ENCODE data around the gene CGRRF1.

Gene CGRRF1

DNA sequence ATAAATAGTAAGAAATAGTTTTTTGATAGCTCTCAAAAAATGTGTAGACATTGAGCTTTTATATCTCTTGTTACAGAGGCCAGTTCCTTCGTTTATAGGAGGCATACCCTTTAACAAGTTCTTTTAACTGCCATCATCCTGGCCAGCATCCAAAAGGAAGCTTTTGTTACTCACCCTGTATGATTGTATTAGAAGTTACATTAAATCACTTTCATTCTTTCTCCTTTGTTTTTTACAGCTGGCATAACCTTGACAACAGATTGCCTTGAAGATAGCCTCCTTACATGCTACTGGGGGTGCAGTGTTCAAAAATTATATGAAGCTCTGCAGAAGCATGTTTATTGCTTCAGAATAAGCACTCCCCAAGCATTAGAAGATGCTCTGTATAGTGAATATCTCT lies 20.1 kb downstream of the CGRRF1 start:
- TF ChIP-seq, protein P1, sequence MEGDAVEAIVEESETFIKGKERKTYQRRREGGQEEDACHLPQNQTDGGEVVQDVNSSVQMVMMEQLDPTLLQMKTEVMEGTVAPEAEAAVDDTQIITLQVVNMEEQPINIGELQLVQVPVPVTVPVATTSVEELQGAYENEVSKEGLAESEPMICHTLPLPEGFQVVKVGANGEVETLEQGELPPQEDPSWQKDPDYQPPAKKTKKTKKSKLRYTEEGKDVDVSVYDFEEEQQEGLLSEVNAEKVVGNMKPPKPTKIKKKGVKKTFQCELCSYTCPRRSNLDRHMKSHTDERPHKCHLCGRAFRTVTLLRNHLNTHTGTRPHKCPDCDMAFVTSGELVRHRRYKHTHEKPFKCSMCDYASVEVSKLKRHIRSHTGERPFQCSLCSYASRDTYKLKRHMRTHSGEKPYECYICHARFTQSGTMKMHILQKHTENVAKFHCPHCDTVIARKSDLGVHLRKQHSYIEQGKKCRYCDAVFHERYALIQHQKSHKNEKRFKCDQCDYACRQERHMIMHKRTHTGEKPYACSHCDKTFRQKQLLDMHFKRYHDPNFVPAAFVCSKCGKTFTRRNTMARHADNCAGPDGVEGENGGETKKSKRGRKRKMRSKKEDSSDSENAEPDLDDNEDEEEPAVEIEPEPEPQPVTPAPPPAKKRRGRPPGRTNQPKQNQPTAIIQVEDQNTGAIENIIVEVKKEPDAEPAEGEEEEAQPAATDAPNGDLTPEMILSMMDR (conservative IDR thresholded peaks at IDR 0.05): no peak
- H3K27ac ChIP-seq: peak overlapping the region; percentile 83

DNA sequence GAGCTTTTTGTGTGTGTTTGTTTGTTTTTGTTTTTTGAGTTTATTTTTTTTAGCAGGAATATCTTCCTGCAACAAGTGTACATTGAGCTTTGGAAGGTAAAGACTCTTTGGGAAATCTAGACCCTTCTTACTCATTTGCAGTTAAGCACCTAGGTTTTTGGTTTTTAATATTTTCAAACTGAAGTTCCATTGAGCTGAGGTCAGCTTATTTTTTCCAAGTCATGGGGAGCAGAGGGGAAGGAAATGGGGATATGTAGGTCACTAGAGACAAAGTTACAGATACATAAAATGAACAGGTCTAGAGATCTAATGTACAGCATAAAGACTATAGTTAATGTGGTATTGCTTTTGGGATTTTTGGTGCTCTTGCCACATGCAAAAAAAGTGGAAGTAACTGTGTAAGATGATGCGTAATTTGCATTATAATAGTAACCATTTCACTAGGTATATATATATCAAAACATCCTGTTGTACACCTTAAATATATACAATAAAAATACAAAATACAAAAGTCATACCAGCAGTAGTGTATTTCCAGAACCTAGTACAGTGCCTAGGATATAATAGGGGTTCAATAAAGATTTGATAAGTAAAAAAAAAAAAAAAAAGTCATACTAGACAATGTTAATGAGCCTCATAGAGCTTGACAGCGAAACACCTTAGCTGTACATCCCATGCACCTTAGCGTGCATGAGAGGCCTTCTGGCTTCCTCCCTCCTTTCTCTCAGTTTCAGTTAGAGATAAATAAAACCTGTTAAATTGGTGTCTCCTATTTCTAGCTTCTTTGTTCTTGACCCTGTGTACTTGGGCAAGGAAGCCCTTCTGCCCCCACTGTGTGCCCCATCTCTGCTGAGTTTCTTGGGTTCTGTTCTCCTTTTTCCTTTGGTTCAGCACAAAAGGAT lies 22.7 kb downstream of the CGRRF1 start:
- peak overlapping the region; percentile 94; the same call in 1 of the 2 replicates for H3K27ac ChIP-seq
- TF ChIP-seq, protein P1 (conservative IDR thresholded peaks at IDR 0.05): no peak

GRCh38 chr14:54533100-54533499 lies 23.4 kb downstream of the CGRRF1 start:
- peak overlapping the region; percentile 94; the same call in 1 of the 2 replicates for H3K27ac ChIP-seq
- TF ChIP-seq, protein P1 (conservative IDR thresholded peaks at IDR 0.05): no peak

GRCh38 chr14:54535126-54535525 lies 25.4 kb downstream of the CGRRF1 start:
- H3K27ac ChIP-seq: peak overlapping the region; percentile 94
- TF ChIP-seq, protein P1 (conservative IDR thresholded peaks at IDR 0.05): no peak

DNA sequence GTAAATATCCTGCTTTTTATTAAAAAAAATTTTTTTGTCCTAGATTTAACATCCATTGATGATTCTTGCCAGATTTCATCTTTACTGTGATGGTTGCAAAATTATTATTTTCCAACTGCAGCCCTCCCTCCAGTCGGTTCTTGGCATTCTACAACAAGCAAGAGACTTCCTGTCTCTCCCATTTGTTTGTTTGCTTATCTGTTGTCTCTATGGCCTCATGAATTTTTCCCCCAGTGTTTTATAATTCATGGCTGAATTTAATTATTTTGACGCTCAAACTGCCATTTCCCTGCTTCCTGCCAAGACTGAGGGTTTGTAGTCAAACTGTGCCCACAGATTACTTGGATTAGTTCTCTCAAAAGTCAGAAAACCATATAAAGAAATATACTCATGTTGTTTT lies 25.9 kb downstream of the CGRRF1 start:
- H3K27ac ChIP-seq: peak overlapping the region; percentile 94
- TF ChIP-seq, protein P1 (conservative IDR thresholded peaks at IDR 0.05): no peak

GRCh38 chr14:54537651-54538050 lies 27.9 kb downstream of the CGRRF1 start:
- H3K27ac ChIP-seq: peak overlapping the region; percentile 94
- TF ChIP-seq, protein P1 (conservative IDR thresholded peaks at IDR 0.05): no peak

DNA sequence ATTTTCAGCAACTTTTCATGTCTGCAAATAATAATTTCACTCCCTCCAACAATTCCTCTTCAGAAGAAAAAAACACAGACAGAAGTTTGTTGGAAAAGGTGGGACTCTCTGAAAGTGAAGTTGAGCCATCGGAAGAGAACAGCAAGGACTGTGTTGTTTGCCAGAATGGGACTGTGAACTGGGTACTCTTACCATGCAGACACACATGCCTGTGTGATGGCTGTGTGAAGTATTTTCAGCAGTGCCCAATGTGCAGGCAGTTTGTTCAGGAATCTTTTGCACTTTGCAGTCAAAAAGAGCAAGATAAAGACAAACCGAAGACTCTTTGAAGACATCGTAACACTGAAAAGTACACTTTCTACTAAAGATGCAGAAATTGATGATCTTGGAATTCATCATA lies 28.3 kb downstream of the CGRRF1 start:
- TF ChIP-seq, protein P1 (conservative IDR thresholded peaks at IDR 0.05): no peak
- peak overlapping the region; percentile 94 for H3K27ac ChIP-seq
